HUES48 (cell line): ENCODE data around the gene ANTXR1.

Experiments
- H3K27ac ChIP-seq: one replicate; pipeline ENCODE4 v1.7.0; 2013; ENCODE audit warnings: low read depth, low read length, inconsistent platforms
- H3K27me3 ChIP-seq: 2 replicates; pipeline ENCODE4 v1.6.1; 2013; ENCODE audit warnings: mild to moderate bottlenecking, low read length; ENCODE audit not compliant: control insufficient read depth, insufficient read depth
- H3K36me3 ChIP-seq: 2 replicates; pipeline ENCODE4 v1.6.1; 2013; ENCODE audit warnings: low read length; ENCODE audit not compliant: control insufficient read depth, insufficient read depth
- H3K4me1 ChIP-seq: 2 replicates; pipeline ENCODE4 v1.6.1; 2013; ENCODE audit warnings: mild to moderate bottlenecking, low read length; ENCODE audit not compliant: control insufficient read depth, insufficient read depth
- H3K4me3 ChIP-seq: 2 replicates; pipeline ENCODE4 v1.5.1; 2013; ENCODE audit warnings: mild to moderate bottlenecking, low read depth, low read length
- H3K9ac ChIP-seq: 2 replicates; pipeline ENCODE4 v1.6.1; 2013; ENCODE audit warnings: mild to moderate bottlenecking, low read depth, low read length, moderate library complexity
- H3K9me3 ChIP-seq: 2 replicates; pipeline ENCODE4 v1.6.1; 2013; ENCODE audit warnings: low read length; ENCODE audit not compliant: control insufficient read depth, insufficient read depth

The ANTXR1 gene

DNA sequence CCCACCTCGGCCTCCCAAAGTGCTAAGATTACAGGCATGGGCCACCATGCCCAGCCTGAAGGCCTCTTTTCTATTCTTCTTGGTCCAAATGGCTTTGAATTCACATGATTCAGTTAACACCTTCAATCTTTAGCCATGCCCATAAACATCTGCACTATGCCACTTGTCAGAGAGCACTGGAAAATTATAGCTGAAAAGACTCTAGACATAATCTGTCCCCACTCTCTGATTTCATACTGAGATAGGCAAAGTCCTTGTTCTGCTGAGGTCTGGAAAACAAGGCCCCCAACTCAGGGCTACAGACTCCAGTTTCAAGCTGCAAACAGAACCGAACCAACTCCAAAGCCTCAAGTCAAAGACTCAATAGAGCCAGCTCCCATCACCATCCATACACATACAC is 170.7 kb downstream of the ANTXR1 start:
- H3K9ac ChIP-seq, result no peak overlapping the region

DNA sequence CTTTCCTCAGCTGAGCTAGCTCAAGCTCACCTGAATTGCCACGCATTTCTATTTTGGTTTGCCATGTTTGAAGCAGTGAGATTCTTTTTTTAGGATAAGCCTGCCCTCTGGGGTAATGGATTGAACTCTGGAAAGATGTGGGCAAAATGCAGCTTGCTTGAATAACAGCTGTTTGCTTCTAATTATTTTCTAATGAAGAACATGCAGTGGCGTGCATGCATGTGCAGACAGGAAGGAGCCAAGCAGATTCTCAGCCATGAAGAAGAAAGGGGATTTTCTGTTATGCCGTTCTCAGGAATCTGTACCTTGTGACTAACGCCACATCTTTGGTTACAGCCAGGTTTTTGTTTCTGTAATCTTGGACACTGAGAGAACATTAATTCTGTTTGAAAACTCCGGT is 171.2 kb downstream of the ANTXR1 start:
- Histone ChIP-seq H3K27ac (no peak overlapping the region), H3K4me3 (no peak overlapping the region), H3K36me3 (peaks cover 8% of the 10 kb centered on the region; the same call in 1 of the 2 replicates), H3K9me3 (no peaks in the 10 kb centered on the region), H3K27me3 (no peaks in the 10 kb centered on the region), H3K9ac (no peak overlapping the region), H3K4me1 (no peaks in the 10 kb centered on the region; the same call in 1 of the 2 replicates)

More for the DNA sequence above, 170.7 kb downstream of the ANTXR1 start:
- Histone ChIP-seq H3K4me1 (peaks cover 3% of the 10 kb centered on the region), H3K27ac (no peak overlapping the region), H3K27me3 (no peaks in the 10 kb centered on the region), H3K4me3 (no peak overlapping the region), H3K9me3 (no peaks in the 10 kb centered on the region), H3K36me3 (peaks cover 8% of the 10 kb centered on the region; the same call in 1 of the 2 replicates)

DNA sequence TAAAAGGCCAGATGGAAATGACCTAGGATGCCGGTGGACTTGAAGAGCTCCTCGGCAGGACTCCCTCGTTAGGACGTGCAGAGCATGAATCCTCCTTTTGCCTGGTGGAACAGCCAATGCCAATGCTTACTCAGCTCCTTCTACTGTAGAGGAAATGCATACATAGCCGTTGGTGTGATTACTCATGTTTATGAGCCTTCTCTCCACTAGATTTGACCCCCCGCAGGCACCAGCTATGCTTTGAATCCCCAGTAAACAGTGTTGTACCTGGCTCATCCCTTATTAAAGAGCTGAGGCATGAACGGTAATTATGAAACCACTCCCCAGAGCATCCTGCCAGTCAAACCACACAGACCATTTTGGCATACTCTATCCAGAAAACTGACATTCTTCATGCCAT is 172.8 kb downstream of the ANTXR1 start:
- Histone ChIP-seq H3K36me3 (peaks cover 8% of the 10 kb centered on the region; the same call in 1 of the 2 replicates), H3K9ac (no peak overlapping the region)

DNA sequence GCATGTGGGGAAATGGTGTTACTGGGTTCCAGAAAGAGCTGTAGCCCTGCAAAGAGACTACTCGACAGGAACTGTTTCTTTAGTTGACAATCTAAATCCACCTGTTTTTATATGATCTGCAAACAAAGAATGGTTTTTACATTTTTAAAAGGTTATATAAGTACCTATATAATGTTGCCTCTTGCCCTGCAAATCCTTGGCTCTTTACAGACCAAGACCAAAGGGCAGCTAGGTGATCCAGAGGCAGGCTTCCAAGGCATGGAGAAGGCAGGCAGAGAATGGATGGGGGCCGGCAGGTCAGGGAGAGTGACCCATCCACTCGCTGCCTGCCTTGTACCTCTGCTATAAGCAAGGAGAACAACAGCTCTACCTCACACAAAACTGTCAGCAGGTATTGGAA is 173.6 kb downstream of the ANTXR1 start:
- peaks cover 8% of the 10 kb centered on the region; the same call in 1 of the 2 replicates for H3K36me3 ChIP-seq

More for the DNA sequence above, 172.8 kb downstream of the ANTXR1 start:
- H3K9me3 ChIP-seq, result no peaks in the 10 kb centered on the region
- H3K27ac ChIP-seq, result no peak overlapping the region
- H3K4me3 ChIP-seq, result no peak overlapping the region
- H3K4me1 ChIP-seq, result peaks cover 3% of the 10 kb centered on the region; the same call in 1 of the 2 replicates
- no peaks in the 10 kb centered on the region for H3K27me3 ChIP-seq

DNA sequence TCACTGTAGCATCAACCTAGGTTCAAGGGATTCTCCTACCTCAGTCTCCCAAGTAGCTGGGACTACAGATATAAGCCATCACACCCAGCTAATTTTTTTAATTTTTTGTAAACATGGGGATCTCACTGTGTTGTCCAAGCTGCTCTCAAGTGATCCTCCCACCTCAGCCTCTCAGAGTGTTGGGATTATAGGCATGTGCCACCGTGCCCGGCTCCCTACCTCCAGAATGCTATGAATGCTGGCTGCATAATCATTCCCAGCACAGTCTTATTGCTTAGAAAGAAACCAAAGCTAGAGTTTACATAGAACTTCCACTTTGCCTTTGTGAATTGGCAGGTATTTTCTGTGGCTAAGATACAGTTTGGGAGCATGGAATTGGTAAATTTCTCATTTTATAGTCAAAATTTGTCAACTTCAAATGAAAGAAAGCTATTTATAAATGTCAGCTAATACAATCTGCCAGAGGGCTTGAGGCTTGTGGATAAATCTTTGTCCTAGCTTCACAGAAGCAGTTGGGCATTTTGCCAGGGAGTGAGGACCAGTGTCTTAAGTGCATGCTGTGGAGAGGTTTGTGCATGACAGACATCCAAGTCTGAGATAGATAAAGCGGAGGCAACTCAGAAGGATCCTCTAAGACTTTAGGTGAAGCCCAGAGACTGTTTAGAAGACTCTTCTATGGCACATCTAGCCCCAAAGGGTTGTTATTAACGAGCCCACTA is 175.4 kb downstream of the ANTXR1 start:
- no peak overlapping the region for H3K4me3 ChIP-seq
- H3K36me3 ChIP-seq, result no peaks in the 10 kb centered on the region; the same call in 1 of the 2 replicates
- no peak overlapping the region for H3K27ac ChIP-seq
- no peak overlapping the region for H3K9ac ChIP-seq
- no peaks in the 10 kb centered on the region for H3K27me3 ChIP-seq
- H3K4me1 ChIP-seq, result peaks cover 7% of the 10 kb centered on the region; the same call in 1 of the 2 replicates
- H3K9me3 ChIP-seq, result no peaks in the 10 kb centered on the region

More for the DNA sequence above, 173.6 kb downstream of the ANTXR1 start:
- H3K27ac ChIP-seq, result no peak overlapping the region
- no peaks in the 10 kb centered on the region for H3K27me3 ChIP-seq
- H3K4me1 ChIP-seq, result peaks cover 7% of the 10 kb centered on the region; the same call in 1 of the 2 replicates
- no peak overlapping the region for H3K9ac ChIP-seq
- no peak overlapping the region for H3K4me3 ChIP-seq
- H3K9me3 ChIP-seq, result no peaks in the 10 kb centered on the region

DNA sequence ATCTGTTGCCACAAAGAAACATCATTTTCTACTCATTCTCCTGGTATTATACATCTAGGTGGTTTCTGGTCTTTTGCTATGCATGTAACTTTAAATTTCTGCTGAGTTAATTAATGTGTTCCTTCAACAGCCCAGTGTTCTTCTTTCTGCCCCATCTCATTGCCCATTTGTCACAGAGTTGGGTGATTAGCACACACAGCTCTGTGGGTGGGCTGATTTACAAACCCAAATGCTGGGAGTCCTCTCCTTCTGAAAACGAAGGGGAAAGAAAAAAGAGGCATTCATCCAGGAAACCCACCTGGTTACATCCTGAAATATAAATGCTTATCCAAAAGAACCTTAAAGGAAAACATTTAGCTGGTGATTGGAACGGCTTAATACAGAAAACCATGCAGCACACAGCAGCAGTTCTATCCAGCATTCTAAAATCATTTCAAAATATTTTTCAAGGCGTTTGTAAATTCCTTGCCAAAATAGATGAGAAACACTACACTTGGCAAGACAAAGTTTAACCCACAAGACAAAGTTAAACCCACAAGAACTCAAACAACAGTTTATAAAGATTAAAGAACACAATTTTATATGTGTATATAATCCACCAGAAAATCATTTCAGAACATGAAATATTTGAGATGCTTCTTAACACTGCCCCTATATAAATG is 177.9 kb downstream of the ANTXR1 start:
- no peak overlapping the region for H3K9ac ChIP-seq
- H3K9me3 ChIP-seq, result no peaks in the 10 kb centered on the region
- no peaks in the 10 kb centered on the region for H3K27me3 ChIP-seq
- peaks cover 7% of the 10 kb centered on the region; the same call in 1 of the 2 replicates for H3K4me1 ChIP-seq
- no peaks in the 10 kb centered on the region; the same call in 1 of the 2 replicates for H3K36me3 ChIP-seq
- H3K27ac ChIP-seq, result no peak overlapping the region
- no peak overlapping the region for H3K4me3 ChIP-seq

DNA sequence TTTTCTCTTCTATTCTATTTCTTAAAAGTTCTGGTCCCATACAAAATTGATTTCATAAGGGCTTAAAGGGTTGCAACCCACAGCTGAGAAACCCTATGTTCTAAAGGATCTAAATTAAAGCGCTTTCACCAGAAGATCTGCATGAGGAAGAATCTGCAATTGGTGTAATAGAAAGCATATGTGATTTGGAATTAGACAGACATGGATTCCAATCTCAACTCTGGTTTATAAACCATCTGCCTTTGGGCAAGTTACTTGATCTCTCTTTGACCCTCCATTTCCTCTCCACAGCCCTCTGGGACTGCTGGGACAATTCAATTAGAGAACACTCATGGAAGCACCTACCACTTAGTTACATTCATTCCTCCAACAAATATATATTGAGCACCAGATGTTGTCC is 178.7 kb downstream of the ANTXR1 start:
- Histone ChIP-seq H3K4me3 (no peak overlapping the region), H3K9me3 (no peaks in the 10 kb centered on the region), H3K27me3 (no peaks in the 10 kb centered on the region), H3K27ac (no peak overlapping the region), H3K36me3 (no peaks in the 10 kb centered on the region), H3K9ac (no peak overlapping the region), H3K4me1 (peaks cover 7% of the 10 kb centered on the region; the same call in 1 of the 2 replicates)

DNA sequence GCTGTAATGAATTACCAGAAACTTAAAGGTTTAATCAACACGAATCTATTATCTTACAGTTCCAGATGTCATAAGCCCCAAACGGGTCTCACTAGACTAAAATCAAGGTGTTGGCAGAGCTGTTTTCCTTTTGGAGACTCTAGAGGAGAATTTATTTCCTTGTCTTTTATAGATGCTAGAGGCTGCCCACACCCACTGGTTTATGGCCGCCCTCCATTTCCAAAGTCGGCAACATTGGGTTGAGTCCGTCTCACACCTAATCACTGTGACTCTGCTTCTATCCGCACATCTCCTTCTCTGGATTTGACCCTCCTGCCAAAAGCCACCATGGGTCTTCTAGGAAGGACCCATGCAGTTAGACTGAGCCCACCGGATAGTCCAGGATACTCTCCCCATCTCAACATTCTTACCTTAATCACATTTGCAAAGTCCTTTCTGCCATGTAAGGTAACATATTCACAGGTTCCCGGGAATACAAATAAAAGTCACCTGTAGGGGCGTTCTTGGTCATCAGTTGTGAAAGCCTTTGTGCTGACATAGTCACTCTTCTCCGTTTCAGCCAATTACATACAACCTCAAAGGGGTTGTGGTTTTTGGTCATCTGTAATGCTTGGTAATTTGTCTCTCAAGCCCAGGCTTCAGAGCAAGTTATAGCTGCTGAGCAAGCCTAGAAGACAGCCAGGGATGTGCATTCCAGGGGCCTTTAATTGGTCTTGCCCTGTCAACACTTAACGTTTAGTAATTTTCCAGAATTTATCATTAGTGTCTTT is 179.4 kb downstream of the ANTXR1 start:
- H3K9me3 ChIP-seq, result no peaks in the 10 kb centered on the region
- no peak overlapping the region for H3K4me3 ChIP-seq
- peaks cover 7% of the 10 kb centered on the region; the same call in 1 of the 2 replicates for H3K4me1 ChIP-seq
- H3K36me3 ChIP-seq, result peaks cover 3% of the 10 kb centered on the region; the same call in 1 of the 2 replicates
- no peaks in the 10 kb centered on the region for H3K27me3 ChIP-seq
- H3K9ac ChIP-seq, result no peak overlapping the region
- H3K27ac ChIP-seq, result no peak overlapping the region

DNA sequence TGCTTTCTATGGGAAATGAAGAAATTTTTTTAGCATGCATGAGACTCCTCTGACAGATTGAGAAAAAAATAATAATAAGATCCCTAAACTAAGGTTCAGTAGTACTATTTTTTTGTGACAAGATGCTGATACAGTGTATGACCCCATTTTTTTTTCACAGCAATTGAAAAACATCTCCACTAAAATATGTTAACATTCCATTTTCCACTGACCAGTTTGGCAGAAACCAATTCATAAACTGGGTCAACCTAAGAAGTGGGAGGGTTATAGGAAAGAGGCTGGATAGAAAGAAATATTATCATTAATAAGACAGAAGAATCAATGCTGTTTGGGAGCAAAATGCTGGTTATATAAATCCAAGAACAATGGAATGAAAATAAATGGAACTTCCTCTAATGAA is 182.7 kb downstream of the ANTXR1 start:
- H3K9ac ChIP-seq, result no peak overlapping the region
- H3K4me3 ChIP-seq, result no peak overlapping the region
- peaks cover 3% of the 10 kb centered on the region; the same call in 1 of the 2 replicates for H3K36me3 ChIP-seq
- H3K4me1 ChIP-seq, result peaks cover 5% of the 10 kb centered on the region; the same call in 1 of the 2 replicates
- H3K27ac ChIP-seq, result no peak overlapping the region
- H3K27me3 ChIP-seq, result no peaks in the 10 kb centered on the region
- H3K9me3 ChIP-seq, result no peaks in the 10 kb centered on the region

DNA sequence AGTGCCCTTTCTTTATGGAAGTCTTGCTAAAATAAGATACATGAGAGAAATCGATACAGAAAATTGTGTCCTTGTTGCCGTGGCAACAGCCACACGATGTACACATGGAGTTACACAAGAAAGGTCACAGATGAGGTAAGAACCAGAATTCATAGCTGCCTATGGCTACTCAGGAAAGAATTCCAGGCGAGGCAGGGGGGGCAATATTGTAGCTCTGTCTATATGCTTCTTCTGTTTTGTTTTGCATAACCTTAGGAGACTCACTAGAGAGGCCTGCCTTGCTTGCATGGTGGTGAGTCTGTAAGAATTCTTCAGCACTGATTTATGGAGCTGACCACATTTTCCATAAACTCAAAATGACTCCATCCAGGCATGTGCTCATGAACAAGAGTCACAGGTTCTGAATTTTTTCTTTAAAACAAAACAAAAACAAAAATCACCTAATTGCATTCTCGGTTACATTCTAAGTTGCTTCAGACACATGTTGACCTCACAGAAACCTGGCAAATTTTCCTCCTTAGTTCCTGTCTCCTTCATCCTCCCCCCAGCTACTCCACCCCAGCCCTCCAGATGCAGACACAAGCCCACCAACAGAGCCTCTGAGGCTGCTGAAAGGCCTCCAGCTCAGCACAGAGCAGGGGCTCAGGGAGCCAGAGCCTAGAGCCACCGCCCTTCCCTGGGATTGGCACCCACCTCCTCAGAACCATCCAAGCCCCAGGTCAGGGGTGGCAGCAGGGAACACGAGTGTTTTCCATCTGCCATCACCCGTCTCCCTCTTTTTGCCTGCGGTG is 183.5 kb downstream of the ANTXR1 start:
- no peak overlapping the region for H3K4me3 ChIP-seq
- no peak overlapping the region for H3K9ac ChIP-seq
- no peak overlapping the region for H3K27ac ChIP-seq
- peaks cover 3% of the 10 kb centered on the region; the same call in 1 of the 2 replicates for H3K36me3 ChIP-seq
- H3K27me3 ChIP-seq, result no peaks in the 10 kb centered on the region
- H3K9me3 ChIP-seq, result no peaks in the 10 kb centered on the region
- no peaks in the 10 kb centered on the region for H3K4me1 ChIP-seq
